ENCODE measurements around the gene MTMR3.

DNA sequence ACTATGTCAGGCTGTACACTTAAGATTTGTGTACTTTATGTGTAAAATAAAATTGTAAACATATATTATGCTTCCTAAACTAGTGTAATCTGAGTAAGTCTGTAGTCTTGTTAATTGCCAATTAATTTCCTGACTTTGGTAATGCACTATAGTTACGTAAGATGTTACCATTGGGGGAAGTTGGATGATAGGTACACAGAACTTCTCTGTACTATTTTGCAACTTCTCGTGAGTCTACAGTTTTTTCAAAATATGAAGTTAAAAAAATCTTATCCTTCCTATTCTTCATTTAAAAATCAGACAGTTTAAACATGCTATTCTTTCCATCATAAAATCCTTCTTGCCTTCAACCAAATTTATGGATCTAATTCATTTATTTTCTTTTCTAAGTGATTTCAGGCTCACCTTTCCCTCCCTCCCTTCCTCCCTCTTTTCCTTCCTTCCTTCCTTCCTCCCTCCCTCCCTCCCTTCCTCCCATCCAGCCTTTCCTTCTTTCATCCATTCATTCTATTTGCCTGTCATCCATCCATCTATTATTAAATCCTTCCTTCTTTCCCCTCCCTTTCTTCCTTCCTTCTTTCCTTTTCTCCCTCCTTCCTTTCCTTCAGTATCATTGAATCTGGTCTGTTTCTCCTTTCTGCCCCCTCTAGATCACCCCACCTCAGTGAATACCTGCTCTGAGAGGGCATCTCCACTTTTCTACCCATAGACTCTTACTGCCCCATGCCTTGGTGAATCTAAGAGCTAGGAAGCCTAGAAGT lies 22.8 kb upstream of the MTMR3 start:
- TF ChIP-seq, protein P1, sequence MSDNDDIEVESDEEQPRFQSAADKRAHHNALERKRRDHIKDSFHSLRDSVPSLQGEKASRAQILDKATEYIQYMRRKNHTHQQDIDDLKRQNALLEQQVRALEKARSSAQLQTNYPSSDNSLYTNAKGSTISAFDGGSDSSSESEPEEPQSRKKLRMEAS (IDR thresholded peaks at IDR 0.05) = no peak
- TF ChIP-seq TAF1 (IDR thresholded peaks at IDR 0.05; ENCODE audit: low read depth) (no peak), EP300 (IDR thresholded peaks at IDR 0.05; ENCODE audit: borderline replicate concordance) (no peak), FOXM1 (IDR thresholded peaks at IDR 0.05; ENCODE audit: borderline replicate concordance, low read depth) (no peak), EGR1 (IDR thresholded peaks at IDR 0.05) (no peak), ZBTB7A (IDR thresholded peaks at IDR 0.05; ENCODE audit: low read depth) (no peak), YY1 (IDR thresholded peaks at IDR 0.05; ENCODE audit: low read depth) (no peak), TCF12 (IDR thresholded peaks at IDR 0.05; ENCODE audit: low read depth) (no peak), RAD21 (IDR thresholded peaks at IDR 0.05; ENCODE audit: low read depth) (no peak)
- TF ChIP-seq, protein P2, sequence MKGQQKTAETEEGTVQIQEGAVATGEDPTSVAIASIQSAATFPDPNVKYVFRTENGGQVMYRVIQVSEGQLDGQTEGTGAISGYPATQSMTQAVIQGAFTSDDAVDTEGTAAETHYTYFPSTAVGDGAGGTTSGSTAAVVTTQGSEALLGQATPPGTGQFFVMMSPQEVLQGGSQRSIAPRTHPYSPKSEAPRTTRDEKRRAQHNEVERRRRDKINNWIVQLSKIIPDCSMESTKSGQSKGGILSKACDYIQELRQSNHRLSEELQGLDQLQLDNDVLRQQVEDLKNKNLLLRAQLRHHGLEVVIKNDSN (IDR thresholded peaks at IDR 0.05) = no peak
- TF ChIP-seq, protein P3, sequence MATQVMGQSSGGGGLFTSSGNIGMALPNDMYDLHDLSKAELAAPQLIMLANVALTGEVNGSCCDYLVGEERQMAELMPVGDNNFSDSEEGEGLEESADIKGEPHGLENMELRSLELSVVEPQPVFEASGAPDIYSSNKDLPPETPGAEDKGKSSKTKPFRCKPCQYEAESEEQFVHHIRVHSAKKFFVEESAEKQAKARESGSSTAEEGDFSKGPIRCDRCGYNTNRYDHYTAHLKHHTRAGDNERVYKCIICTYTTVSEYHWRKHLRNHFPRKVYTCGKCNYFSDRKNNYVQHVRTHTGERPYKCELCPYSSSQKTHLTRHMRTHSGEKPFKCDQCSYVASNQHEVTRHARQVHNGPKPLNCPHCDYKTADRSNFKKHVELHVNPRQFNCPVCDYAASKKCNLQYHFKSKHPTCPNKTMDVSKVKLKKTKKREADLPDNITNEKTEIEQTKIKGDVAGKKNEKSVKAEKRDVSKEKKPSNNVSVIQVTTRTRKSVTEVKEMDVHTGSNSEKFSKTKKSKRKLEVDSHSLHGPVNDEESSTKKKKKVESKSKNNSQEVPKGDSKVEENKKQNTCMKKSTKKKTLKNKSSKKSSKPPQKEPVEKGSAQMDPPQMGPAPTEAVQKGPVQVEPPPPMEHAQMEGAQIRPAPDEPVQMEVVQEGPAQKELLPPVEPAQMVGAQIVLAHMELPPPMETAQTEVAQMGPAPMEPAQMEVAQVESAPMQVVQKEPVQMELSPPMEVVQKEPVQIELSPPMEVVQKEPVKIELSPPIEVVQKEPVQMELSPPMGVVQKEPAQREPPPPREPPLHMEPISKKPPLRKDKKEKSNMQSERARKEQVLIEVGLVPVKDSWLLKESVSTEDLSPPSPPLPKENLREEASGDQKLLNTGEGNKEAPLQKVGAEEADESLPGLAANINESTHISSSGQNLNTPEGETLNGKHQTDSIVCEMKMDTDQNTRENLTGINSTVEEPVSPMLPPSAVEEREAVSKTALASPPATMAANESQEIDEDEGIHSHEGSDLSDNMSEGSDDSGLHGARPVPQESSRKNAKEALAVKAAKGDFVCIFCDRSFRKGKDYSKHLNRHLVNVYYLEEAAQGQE (IDR thresholded peaks at IDR 0.05; ENCODE audit: low read depth) = no peak

Data from Ishikawa (cell line).